ENCODE measurements around the gene CHRNA10.

CHRNA10 gene

GRCh38 chr11:3671334-3672254 is at the start of gene CHRNA10:
Gene CHRNA10, minus strand, starts transcription at chr11:3671384. Its CDS starts 72 bp downstream, at chr11:3671312.
- no peak for DNase-seq

DNA sequence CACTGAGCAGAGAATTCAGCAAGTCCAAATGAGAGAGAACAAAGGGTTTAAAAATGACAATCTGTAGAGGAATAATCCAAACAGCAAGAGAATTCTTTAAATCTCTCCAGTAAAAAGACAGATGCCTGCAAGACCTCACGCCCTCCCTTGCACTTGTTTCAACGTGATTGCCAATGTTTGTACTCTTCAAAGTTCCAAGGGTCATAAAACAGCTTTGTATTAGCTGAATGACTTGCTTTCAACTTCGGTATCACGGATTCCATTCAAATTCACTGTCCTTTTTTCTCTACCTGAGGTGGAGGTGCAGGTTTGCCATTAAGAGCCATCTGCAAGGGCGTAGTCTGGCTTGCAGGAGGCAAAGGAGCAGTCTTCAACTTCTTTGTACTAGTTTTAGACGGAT is 41.1 kb upstream of the CHRNA10 start:
- DNase-seq = no peak

DNA sequence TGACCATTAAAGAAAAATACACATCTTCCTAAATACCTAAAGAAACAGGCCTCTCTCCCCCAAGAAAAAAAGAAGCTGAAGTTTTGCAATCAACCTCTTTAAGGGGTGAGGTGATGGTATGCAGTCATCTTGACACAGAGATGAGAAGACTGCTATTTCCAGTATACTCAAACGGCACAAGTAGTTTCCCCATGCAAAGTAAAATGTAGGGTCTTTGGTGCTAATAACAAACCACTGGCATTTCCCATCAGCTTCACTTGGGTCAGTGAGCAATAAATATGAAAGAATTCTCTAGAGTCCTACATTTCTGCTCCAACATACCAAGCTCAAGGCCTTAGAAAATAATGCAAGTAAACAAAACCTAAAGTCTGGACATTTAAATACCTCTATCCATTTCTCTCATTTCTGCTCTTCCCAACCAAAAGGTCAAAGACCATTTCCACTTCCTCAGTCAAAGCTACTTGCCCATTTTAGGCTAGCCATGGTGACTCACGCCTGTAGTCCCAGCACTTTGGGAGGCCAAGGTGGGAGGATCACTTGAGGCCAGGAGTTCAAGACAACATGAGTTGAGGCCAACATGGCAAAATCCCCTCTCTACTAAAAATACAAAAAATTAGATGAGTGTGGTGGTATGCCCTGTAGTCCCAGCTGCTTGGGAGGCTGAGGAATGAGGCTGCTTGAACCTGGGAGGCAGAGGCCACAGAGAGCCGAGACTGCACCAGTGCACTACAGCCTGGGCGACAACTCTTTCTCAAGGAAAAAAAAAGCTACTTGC is 39.5 kb upstream of the CHRNA10 start:
- DNase-seq = no peak

DNA sequence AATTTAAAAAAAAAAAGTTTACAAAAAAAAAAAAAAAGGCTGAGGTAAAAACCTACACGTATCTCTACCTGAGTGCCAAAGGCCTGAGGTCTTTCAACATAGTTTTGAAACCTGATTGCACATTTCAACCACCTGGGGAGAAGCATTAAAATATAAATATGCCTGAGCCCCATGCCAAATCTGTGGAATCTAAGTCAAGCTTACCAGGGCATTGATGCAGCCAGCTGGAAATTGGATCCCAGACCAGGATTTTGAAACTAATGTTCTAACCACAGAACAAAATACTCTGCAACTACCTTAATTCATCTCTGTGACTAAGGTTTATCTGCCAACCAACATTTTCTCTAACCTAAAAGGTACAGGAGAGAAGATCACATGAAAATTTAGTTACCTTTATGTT is 38.8 kb upstream of the CHRNA10 start:
- DNase-seq = no peak

DNA sequence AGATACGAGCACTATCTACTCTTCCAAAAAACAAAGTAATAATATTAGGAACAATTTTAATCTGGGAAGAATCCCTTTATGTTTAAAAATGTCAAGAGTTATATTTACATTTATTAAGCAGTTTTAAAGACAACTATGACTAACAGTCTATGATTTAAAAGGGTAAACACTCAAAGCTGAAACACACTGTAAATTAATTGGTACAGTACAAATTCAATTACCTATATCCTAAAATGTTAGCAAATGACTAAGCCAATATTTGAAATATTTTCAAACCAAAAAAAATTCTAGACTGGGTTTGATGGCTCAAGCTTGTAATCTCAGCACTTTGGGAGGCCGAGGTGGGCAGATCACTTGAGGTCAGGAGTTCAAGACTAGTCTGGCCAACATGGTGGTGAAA is 36.0 kb upstream of the CHRNA10 start:
- no peak for DNase-seq

GRCh38 chr11:3703383-3703782 is 32.2 kb upstream of the CHRNA10 start:
- no peak for DNase-seq

DNA sequence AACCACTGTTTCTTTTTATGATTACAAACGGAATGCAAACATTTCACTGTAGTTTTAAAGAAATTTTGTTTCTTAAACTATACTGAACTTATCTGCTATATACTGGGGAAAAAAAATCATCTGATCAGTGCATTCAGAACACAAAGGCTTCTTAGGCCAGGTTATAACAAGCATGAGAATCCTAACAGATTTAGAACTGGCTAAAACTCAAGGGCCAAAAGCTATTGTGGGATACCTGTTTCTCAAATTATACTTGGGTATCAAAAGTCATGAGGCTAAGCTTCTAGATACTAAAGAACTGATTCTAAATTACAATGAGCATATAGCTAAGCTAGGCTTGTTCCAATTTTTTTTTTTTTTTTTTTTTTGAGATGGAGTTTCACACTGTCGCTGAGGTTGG is 29.7 kb upstream of the CHRNA10 start:
- DNase-seq = no peak

GRCh38 chr11:3700410-3700809 is 29.2 kb upstream of the CHRNA10 start:
- no peak for DNase-seq

DNA sequence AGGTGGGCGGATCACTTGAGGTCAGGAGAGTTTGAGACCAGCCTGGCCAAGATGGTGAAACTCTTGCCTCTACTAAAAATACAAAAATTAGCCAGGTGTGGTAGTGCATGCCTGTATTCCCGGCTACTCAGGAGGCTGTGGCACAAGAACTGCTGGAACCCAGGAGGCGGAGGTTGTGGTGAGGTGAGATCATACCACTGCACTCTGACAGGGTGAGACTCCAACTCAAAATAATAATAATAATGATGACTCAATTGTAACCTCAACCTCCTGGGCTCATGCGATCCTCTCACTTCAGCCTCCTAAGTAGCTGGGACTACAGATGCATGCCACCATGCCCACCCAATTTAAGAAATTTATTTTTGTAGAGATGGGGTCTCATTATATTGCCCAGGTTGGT is 15.6 kb upstream of the CHRNA10 start:
- DNase-seq = no peak

- no peak for DNase-seq
These were observed 14.7 kb upstream of the CHRNA10 start for GRCh38 chr11:3685923-3686322.

DNA sequence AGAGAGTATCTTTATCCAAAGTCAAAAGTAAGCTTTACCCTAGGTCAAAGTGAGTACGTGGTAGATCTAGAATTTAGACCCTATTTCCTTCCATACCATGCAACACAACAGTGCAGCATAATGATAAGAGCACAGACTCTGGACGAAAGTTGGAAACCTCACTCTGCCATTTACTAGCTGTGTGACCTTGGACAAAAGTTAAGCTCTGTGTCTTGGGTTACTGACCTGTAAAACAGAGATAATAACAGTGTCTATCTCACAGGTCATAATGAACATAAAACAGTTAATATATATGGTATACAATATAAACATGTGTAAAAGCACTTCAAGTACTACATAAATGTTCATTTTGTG is 13.6 kb upstream of the CHRNA10 start:
- DNase-seq = no peak

GRCh38 chr11:3684129-3684818 is 13.1 kb upstream of the CHRNA10 start:
- no peak for DNase-seq

GRCh38 chr11:3683039-3683438 is 11.9 kb upstream of the CHRNA10 start:
- DNase-seq = no peak

- DNase-seq = no peak
These were observed 7.9 kb upstream of the CHRNA10 start for GRCh38 chr11:3679077-3679476.

GRCh38 chr11:3675971-3676370 is 4.8 kb upstream of the CHRNA10 start:
- DNase-seq = no peak

DNA sequence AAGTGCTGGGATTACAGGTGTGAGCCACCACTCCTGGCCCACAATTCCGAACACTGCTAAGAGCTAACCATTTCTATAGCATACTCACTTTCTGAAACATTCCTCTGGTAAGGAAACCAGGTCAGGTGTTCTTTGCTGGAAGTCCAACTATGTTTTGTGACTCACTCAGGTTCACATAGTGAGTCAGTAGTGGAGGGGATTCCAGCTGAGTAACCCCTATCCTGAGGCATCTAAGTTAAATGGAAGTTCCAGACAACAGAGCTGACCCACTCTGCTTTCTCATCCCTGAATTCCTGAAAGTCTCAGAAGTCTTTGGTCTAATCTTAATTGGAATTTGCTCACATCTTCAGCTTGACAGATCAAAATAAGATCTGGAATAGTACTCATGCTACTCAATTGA is 3.0 kb upstream of the CHRNA10 start:
- DNase-seq = no peak

- DNase-seq = no peak
These were observed 1.4 kb downstream of the CHRNA10 start for GRCh38 chr11:3669742-3670183.

DNA sequence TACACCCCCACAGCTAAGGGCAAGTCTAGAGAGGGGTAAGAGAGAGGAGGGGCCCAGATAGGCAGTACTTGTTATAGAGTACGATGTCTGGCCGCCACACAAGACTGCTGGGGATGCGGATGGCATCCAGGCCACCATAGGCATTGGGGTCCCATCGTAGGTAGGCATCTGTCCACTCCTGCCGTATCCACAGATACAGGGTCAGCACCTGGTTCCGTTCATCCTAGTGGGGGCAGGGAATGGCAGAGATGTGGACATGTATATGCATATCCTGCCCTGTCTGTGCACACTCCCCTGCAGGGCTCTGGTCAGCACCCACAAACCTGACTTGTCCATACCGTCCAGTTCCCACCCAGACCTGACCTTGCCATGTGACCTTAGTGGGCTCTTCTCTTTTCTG is 2.1 kb downstream of the CHRNA10 start:
- DNase-seq = no peak

DNA sequence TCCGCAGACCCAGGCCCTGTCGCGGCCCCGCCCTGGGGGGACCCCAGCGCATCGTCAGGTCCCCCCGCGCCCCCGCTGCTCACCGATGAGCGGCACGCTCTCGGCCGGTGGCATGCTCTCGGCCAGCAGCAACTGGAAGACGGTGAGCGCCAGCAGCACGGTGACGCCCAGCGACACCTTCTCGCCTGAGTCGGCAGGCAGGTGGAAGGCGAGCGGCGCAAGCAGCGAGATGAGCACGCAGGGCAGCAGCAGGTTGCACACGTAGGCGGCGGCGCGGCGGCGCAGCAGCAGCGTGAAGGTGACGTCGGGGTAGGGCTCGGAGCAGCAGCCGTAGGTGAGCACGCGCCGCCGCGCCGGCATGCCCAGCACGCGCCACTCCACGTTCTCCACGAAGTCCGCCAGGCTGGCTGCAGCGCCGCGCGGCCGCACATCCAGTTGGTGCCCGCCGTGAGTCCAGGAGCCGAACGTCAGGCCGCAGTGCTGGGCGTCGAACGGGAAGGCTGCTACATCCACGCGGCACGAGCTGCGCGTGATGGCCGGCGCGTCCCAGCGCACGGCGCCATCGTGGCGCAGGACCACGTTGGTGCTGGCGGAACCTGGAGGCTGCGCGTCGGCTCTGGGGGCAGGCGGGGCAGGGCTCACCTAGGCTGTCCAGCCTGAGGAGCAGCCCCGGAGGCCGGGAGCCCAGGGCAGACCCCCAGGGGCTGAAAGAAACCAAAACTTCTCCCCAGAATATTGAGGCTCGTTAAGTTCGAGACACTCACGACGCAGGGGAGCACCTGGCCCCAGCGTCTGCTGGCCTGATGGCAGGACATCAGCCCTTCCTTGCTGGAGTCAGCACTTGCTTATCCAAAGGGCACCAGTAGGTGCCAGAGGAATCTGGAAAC is 3.8 kb downstream of the CHRNA10 start:
- DNase-seq = no peak

DNA sequence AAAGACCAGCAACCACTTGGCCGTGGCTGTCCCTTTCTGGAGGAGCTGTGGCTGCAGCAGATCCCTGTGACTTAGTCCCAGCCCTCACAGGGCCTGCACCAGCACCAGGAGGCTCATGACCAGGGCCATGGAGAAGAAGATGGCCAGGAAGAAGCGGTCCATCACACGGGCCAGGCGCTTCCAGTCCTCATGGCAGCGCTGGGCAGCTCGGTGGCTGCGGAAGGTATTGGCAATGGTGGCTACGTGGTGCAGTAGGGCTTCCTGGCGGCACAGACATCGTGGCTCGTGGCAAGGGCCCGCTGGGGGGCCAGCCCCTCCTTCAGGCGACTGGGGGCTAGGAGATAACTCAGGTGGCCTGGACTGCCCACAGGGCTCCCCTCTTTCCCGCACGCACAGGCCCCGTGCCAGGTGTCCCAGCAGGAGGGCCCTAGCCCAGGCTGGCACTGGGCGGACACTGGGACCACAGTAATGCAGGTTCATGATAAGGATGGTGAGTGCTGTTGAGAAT is 5.1 kb downstream of the CHRNA10 start:
- DNase-seq = no peak

DNA sequence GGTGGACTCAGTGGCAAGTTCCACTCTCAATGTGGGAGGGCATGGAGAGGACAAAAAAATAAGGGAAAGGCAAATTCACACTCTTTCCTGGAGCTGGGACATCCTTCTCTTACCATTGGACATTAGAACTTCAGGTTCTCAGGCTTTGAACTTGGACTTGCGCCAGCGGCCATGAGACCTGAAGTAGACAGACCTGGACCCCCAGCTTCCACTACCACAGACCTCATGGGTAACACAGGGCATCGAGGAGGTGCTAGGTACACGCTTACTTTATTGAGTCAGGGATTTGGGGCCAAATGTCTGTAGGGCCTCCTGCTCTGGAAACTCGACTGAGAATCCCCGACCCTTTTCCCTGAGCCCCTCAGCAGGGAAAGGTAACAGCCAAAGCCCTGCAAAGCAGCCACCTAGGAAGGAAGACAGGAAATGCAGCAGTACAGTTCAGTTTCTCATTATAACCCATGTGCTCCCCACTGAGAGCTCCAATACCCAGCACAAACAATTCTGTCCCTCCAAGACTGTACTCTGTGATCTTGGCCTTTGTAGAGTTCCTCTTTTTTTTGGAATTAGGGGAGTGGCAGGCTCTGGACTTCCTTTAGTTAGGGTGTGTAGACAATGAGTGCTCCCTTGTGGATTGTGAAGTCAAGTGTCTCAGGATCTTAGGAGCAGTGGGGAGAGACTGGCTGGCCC is 5.7 kb downstream of the CHRNA10 start:
- DNase-seq = no peak
